Neural cell (in vitro differentiated cells): ENCODE results near the gene CCND1.

Experiments used
- EP300 ChIP-seq: fragments of 450-650 bp; conservative IDR thresholded peaks from 2 replicates; pipeline ENCODE4 v1.6.1; 2014; ENCODE audit warnings: antibody characterized with exemption, mild to moderate bottlenecking, moderate library complexity; ENCODE audit not compliant: poor library complexity, severe bottlenecking
- EZH2 ChIP-seq: fragments of 200-600, 300-800 bp; shearing (Covaris generic), sonication (generic); IDR thresholded peaks from 2 replicates; pipeline ENCODE4 v1.6.1; 2014; ENCODE audit warnings: antibody characterized with exemption, low read length, borderline replicate concordance, mild to moderate bottlenecking; ENCODE audit not compliant: insufficient read depth, poor library complexity, severe bottlenecking
- MXI1 ChIP-seq: fragments of 450-650 bp; conservative IDR thresholded peaks from 2 replicates; pipeline ENCODE4 v1.6.1; 2014; ENCODE audit warnings: antibody characterized with exemption, mild to moderate bottlenecking; ENCODE audit not compliant: poor library complexity, severe bottlenecking
- POLR2AphosphoS5 ChIP-seq: IDR thresholded peaks from 2 replicates; pipeline ENCODE4 v1.6.1; 2012
- TF ChIP-seq, protein P1 (sequence below): fragments of 450-650 bp; IDR thresholded peaks from 2 replicates; pipeline ENCODE4 v1.5.1; 2014; ENCODE audit warnings: antibody characterized with exemption, mild to moderate bottlenecking, moderate library complexity; ENCODE audit not compliant: poor library complexity, severe bottlenecking

DNA sequence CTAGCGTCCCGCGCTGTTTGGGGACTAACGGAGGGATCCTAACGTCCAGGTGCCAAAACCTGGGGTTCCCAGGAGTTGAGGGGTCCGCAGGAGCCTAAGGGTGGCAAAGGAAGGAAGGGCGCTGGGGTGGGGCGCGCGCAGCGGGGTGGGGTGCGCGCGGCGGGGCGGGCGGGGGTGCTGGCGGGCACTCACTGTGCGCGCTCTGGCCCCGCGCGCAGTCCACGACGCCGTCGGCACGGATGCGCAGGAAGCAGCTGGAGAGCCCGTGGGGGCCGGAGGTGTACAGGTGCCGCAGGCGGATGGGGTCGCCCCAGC is 62.5 kb downstream of the CCND1 start:
- TF ChIP-seq MXI1 (no peak), EZH2 (no peak), POLR2AphosphoS5 (no peak), EP300 (no peak)
- TF ChIP-seq, protein P1, sequence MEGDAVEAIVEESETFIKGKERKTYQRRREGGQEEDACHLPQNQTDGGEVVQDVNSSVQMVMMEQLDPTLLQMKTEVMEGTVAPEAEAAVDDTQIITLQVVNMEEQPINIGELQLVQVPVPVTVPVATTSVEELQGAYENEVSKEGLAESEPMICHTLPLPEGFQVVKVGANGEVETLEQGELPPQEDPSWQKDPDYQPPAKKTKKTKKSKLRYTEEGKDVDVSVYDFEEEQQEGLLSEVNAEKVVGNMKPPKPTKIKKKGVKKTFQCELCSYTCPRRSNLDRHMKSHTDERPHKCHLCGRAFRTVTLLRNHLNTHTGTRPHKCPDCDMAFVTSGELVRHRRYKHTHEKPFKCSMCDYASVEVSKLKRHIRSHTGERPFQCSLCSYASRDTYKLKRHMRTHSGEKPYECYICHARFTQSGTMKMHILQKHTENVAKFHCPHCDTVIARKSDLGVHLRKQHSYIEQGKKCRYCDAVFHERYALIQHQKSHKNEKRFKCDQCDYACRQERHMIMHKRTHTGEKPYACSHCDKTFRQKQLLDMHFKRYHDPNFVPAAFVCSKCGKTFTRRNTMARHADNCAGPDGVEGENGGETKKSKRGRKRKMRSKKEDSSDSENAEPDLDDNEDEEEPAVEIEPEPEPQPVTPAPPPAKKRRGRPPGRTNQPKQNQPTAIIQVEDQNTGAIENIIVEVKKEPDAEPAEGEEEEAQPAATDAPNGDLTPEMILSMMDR: no peak
